SHP77 treated with DMSO at 0.1 percent for 48 hours (cell line): ENCODE measurements around the gene ASF1A.
A peak's percentile ranks its signal among the peaks of the same experiment; 100 is the strongest.
"Not testable (repeated sequence)": the region's sequence is repeated elsewhere in the genome, so short reads cannot be mapped to it uniquely, and the experiment has no call there.

ENCODE experiments used
- DNase-seq: peaks from one replicate; lab custom pipeline; 2025; lab: John Stamatoyannopoulos, UW

The ASF1A gene

GRCh38 chr6:118893807-118894424 lies at the start of gene ASF1A:
TSS of gene ASF1A (plus strand) at chr6:118894152. CDS start at chr6:118894414, 262 bp downstream.
- DNase-seq, result peak; percentile 94

DNA sequence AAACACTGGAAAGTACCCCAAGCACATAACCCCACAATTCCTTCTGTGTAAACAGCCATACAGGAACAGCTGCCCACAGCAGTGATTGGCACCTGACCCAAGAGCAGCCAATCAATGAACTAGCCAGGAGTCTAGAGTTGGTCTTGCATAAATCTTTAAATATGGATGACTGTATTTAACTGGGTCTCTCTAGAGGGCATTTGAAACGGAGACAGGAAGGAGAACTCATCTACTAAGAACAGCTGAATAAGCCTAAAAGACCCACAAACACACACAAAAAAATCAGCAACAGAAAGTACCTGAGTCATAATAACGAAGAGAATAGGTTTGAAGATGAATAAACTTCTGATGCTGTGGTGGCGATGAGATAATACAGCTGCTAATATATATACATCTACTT lies 49.0 kb upstream of the ASF1A start:
- peak; percentile 13 for DNase-seq

- DNase-seq, result no peak
Measured at GRCh38 chr6:118853408-118853807, 40.5 kb upstream of the ASF1A start.

GRCh38 chr6:118856301-118856700 lies 37.7 kb upstream of the ASF1A start:
- DNase-seq, result no peak

DNA sequence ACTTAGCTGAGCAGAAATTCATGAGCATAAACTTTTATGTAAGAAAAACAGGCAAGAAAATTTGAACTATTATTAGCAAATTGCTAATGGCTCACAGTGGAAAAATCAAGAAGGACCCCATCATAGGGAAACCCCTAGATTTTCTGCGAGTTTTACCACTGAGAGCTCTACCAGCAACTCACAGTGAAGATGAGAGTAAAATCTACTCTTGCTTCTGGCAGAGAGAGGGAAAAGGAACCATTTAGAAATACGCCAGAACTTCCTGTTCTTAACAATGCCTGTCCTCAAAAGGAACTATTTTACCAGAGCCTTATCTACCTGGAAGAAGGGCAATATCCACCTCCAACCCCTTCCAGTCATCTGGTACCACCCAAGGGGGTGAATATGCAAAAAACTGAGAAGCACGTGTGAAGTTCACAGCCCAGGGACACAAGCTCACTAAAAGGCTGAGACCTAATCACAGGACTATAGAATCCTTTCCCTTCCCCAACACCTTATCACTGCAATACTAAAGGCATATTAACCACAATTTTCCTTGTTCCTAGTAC lies 34.4 kb upstream of the ASF1A start:
- DNase-seq, result no peak

GRCh38 chr6:118860363-118860762 lies 33.6 kb upstream of the ASF1A start:
- DNase-seq, result no peak

- no peak for DNase-seq
Measured at GRCh38 chr6:118860880-118861279, 33.1 kb upstream of the ASF1A start.

DNA sequence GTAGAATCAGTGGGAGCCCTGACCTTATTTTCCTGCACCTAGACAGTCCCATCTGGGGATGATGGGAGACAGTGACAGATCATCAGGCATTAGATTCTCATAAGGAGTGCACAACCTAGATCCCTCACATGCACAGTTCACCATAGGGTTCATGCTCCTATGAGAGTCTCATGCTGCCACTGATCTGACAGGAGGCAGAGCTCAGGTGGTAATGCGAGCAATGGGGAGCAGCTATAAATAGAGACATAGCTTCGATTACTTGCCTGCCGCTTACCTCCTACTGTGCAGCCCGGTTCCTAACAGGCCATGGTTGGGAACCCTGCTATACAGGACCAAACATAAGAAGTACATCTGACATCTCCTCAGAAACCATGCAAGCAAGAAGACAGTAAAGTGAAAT lies 31.5 kb upstream of the ASF1A start:
- no peak for DNase-seq

DNA sequence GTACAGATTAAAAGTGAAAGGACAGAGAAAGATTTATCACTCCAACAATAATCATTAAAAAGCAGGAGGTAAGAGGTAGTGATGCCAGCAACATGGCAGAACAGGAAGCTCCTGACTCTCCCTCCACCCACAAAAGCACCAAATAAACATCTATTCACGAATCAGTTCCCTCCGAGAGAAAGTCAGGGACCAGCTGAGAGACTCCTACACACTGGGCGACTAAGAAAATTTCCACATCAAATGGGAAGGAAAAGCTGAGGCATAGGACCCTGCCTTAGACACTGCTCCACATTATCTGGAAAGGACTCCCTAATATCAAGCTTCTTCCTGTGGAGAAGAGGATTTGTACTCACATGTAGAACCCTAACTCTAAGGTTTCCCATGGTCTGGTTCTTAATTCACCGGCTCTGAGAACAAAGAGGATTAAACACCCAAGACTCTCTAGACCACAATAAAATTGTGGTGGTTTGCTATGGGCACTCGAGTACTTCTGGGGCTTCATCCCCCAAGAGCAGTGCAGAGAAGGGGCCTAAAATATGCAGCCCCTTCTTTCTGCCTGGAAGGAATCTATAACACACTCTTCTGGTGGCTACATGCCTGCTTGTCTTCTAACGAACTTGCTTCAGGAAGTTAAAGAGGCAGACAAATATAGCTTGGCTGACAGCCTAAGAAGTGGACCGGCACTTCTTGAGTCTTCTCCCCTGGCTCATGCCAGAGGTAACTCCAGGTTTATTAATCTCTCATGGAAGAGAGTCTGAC lies 29.4 kb upstream of the ASF1A start:
- DNase-seq, result no peak

DNA sequence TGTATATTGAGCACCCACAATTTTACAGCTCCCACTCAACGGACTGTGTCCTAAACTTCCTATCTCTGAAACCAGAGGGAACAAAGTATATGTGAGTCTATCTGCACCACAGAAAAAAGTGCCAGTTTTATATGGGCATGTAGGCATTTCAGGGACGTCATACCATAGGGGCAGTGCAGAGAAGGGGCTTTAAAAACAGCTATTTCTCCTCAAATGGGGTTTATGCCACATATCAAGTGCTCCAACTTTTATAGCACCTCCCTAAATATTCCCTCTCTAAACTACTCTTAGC lies 28.9 kb upstream of the ASF1A start:
- no peak for DNase-seq

GRCh38 chr6:118867181-118867580 lies 26.8 kb upstream of the ASF1A start:
- DNase-seq, result no peak

DNA sequence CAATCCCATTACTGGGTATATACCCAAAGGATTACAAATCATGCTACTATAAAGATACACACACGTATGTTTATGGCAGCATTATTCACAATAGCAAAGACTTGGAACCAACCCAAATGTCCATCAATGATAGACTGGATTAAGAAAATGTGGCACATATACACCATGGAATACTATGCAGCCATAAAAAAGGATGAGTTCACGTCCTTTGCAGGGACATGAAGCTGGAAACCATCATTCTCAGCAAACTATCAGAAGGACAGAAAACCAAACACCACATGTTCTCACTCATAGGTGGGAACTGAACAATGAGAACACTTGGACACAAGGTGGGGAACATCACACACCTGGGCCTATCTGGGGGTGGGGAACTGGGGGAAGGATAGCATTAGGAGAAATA lies 25.1 kb upstream of the ASF1A start:
- not testable (repeated sequence) for DNase-seq

GRCh38 chr6:118869350-118869749 lies 24.6 kb upstream of the ASF1A start:
- DNase-seq, result no peak

GRCh38 chr6:118869894-118870589 lies 23.9 kb upstream of the ASF1A start:
- no peak for DNase-seq

GRCh38 chr6:118871331-118871730 lies 22.6 kb upstream of the ASF1A start:
- DNase-seq, result no peak

GRCh38 chr6:118872318-118872717 lies 21.6 kb upstream of the ASF1A start:
- no peak for DNase-seq

DNA sequence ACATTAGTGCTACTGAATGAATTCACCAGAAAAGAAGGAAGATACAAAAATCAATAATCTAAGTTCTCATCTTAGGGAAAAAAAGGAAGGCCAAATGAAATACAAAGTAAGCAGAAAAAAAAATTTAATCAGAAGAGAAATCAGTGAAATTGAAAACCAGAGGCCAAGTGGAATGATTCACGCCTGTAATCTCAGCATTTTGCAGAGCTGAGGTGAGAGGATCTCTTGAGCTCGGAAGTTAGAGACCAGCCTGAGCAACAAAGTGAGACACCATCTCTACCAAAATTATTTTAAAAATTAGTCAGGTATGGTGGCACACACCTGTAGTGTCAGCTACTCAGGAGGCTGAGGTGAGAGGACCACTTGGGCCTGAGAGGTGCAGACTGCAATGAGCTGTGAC lies 21.2 kb upstream of the ASF1A start:
- DNase-seq, result no peak

DNA sequence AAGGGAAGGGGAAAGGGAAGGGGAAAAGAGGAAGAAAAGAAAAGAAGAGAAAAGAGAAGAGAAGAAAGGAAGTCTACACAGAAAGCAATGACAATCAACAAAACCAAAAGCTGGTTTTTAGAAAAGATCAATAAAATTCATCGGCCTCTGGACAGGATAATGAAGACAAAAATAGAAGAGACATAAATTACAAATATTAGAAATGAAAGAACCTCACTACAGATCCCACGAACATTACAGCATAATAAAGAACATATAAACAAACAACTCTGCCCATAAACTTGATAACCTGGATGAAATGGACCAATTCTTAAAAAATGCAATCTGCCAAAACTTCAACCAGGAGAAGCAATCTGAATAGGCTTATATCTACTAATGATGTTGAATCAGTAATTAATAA lies 20.7 kb upstream of the ASF1A start:
- DNase-seq, result no peak

- DNase-seq, result peak; percentile 86
Measured at GRCh38 chr6:118875672-118876071, 18.3 kb upstream of the ASF1A start.

DNA sequence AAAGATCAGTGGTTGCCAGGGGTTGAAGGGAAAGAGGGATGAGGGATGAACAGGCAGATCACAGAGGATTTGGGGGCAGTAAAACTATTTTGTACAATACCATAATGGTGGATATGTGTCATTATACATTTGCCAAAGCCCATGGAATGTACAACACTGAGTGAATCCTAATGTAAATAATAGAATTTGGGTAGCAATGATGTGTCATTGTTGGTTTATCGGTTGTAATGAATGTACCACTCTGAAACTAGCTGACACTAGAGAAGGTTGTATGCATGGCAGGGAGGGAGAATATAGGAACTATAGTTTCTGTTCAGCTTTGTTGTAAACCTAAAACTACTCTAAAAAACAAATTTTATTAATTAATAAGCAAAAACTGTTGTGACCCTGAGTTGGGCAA lies 17.8 kb upstream of the ASF1A start:
- DNase-seq, result peak; percentile 82

GRCh38 chr6:118876814-118877213 lies 17.1 kb upstream of the ASF1A start:
- DNase-seq, result no peak

- no peak for DNase-seq
Measured at GRCh38 chr6:118877806-118878205, 16.1 kb upstream of the ASF1A start.
